Gastroesophageal sphincter (tissue), 3 donors: Measurements from ENCODE around the gene GLP2R.

Experiments used
- CTCF ChIP-seq, 4 experiments: fragments of 200-600 bp in 2 of 4; fragments of 450-650 bp in 2 of 4; sonication (generic) in 1 of 4; IDR thresholded peaks; one replicate each; pipeline ENCODE4 v1.5.1; 2017 to 2019; ENCODE audit warnings: antibody characterized with exemption in 4 of 4, mild to moderate bottlenecking in 2 of 4, moderate library complexity in 2 of 4
- POLR2A ChIP-seq, 2 donors: fragments of 450-650 bp; IDR thresholded peaks; one replicate each; pipeline ENCODE4 v1.6.1; 2017; ENCODE audit warnings: antibody characterized with exemption in 2 of 2, mild to moderate bottlenecking in 2 of 2, moderate library complexity in 1 of 2

- TF ChIP-seq CTCF (IDR thresholded peaks at IDR 0.05) = peak in 3 of 4 experiments; percentile 40 to 58 (median 46)
- no peak for TF ChIP-seq POLR2A (IDR thresholded peaks at IDR 0.05)
Observed at GRCh38 chr17:9905902-9906301, 80.2 kb downstream of the GLP2R start.
